ENCODE data around the gene MARVELD3. TPM values are rescaled to one million over a fixed set of nuclear protein-coding genes. Genes with fewer than 3 reads are reported as not detected.

MARVELD3 gene
- total RNA-seq, 2 donors from 2014 or later = 51.0 to 79.0 TPM

DNA sequence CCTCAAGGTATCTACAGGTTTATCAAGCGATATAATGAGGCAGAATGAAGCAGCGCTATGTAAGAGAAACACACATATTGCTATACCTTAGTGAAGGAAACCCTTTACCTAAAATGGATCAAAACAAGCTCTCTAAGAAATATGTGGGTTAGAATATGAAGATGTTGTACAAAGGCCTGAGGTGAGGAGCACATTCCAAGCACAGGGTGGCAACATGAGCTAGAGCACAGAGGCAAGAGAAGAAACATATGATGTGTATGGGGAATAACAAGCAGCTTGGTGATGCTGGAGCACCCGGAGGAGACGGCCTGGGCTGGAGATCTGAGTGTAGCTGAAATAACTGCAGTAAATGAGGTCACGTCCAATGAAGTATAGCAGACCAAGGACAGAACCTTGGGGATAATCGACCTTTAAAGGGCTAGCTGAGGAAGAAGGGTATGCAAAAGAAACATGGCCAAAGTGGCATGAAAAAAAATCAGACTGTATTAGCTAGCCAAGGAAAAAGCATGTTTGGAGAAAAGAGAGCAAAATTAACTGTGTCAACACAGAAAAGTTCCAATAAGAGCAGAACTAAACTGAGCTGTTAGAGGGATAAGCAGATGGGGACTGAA lies 44.0 kb downstream of the MARVELD3 start:
- Histone ChIP-seq H3K9me3 (no peaks in the 10 kb centered on the region), H3K9ac (ENCODE audit: low read depth in 2 of 2, low read length in 2 of 2) (no peak overlapping the region), H3K4me3 (no peak overlapping the region), H3K4me1 (peaks cover 10% of the 10 kb centered on the region), H3K27me3 (no peaks in the 10 kb centered on the region), H3K27ac (no peak overlapping the region), H3K36me3 (peaks cover 8% of the 10 kb centered on the region)
- DNase-seq = no peak
- TF ChIP-seq, protein P1, sequence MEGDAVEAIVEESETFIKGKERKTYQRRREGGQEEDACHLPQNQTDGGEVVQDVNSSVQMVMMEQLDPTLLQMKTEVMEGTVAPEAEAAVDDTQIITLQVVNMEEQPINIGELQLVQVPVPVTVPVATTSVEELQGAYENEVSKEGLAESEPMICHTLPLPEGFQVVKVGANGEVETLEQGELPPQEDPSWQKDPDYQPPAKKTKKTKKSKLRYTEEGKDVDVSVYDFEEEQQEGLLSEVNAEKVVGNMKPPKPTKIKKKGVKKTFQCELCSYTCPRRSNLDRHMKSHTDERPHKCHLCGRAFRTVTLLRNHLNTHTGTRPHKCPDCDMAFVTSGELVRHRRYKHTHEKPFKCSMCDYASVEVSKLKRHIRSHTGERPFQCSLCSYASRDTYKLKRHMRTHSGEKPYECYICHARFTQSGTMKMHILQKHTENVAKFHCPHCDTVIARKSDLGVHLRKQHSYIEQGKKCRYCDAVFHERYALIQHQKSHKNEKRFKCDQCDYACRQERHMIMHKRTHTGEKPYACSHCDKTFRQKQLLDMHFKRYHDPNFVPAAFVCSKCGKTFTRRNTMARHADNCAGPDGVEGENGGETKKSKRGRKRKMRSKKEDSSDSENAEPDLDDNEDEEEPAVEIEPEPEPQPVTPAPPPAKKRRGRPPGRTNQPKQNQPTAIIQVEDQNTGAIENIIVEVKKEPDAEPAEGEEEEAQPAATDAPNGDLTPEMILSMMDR (IDR thresholded peaks at IDR 0.05) = no peak
- intact Hi-C loops (cut with DNase I) = no loop called here

DNA sequence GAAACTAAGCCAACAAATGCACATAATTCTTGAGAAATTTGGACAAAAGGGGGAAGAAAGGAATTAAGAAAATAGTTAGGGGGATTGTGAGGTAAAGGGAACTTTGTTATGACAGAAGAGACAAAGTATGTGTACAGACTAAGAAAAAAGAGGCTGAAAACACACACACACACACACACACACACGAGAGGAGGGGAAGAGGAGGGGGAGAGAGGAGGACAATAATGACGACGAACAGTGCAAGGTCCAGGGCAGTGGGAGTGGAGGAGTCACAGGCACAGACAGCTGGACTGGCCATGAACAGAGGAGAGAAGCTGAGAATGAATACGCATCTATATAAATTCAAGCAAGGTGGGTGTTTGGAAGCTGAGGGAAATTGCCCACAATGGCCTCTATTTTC lies 44.6 kb downstream of the MARVELD3 start:
- no peak for DNase-seq
- H3K27ac ChIP-seq = no peak overlapping the region
- no peaks in the 10 kb centered on the region for H3K9me3 ChIP-seq
- H3K36me3 ChIP-seq = peaks cover 8% of the 10 kb centered on the region
- H3K4me3 ChIP-seq = no peak overlapping the region
- no peaks in the 10 kb centered on the region for H3K27me3 ChIP-seq
- no peak overlapping the region for H3K9ac ChIP-seq (ENCODE audit: low read depth in 2 of 2, low read length in 2 of 2)
- TF ChIP-seq, protein P1 (IDR thresholded peaks at IDR 0.05) = no peak
- H3K4me1 ChIP-seq = peaks cover 10% of the 10 kb centered on the region
- intact Hi-C loops (cut with DNase I) = no loop called here

DNA sequence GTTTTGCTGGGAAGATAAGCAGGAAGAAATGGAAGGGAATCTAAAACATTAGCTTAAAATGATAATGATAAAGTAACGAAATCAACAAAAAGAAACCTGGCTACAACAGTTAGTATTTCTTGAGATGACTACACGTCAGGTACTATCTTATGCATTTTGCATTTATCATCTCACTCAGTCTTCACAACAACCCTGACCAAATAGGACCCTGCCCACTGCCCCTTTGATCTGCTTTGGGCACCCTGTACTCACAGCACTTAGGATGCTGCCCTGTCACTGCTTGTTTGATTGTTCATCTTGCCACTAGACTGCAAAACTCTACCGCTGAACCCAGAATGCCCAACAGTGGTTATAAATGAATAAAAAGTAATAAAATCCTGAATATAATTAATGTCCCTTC lies 45.2 kb downstream of the MARVELD3 start:
- no peak overlapping the region for H3K4me3 ChIP-seq
- peaks cover 8% of the 10 kb centered on the region for H3K36me3 ChIP-seq
- TF ChIP-seq, protein P1 (IDR thresholded peaks at IDR 0.05) = no peak
- H3K27ac ChIP-seq = no peak overlapping the region
- no peaks in the 10 kb centered on the region for H3K27me3 ChIP-seq
- intact Hi-C loops (cut with DNase I) = no loop called here
- H3K4me1 ChIP-seq = peaks cover 10% of the 10 kb centered on the region
- DNase-seq = no peak
- no peaks in the 10 kb centered on the region for H3K9me3 ChIP-seq
- H3K9ac ChIP-seq (ENCODE audit: low read depth in 2 of 2, low read length in 2 of 2) = no peak overlapping the region

DNA sequence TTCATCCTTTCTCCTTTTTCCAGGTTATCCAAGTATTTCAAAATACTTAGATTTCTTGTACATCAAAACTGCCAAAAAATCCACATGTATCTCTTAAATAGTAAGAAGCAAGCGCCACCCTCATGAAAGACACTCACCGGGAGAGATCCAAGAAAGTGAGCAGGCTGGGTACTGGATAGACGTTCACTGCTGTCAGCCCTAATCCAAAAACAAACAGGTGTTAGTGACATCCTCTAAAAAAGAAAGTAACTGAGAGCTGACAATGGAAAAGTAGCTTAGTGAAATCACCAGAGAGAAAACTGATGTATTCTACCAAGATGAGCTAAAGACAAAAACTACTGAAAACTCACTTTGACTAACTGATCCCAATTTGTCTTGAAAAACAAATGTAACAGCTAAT lies 46.1 kb downstream of the MARVELD3 start:
- Histone ChIP-seq H3K36me3 (peaks cover 8% of the 10 kb centered on the region), H3K27me3 (no peaks in the 10 kb centered on the region), H3K4me1 (peaks cover 8% of the 10 kb centered on the region), H3K9ac (ENCODE audit: low read depth in 2 of 2, low read length in 2 of 2) (no peak overlapping the region), H3K9me3 (no peaks in the 10 kb centered on the region), H3K4me3 (no peak overlapping the region), H3K27ac (no peak overlapping the region)
- intact Hi-C loops (cut with DNase I) = no loop called here
- no peak for DNase-seq
- TF ChIP-seq, protein P1 (IDR thresholded peaks at IDR 0.05) = no peak

DNA sequence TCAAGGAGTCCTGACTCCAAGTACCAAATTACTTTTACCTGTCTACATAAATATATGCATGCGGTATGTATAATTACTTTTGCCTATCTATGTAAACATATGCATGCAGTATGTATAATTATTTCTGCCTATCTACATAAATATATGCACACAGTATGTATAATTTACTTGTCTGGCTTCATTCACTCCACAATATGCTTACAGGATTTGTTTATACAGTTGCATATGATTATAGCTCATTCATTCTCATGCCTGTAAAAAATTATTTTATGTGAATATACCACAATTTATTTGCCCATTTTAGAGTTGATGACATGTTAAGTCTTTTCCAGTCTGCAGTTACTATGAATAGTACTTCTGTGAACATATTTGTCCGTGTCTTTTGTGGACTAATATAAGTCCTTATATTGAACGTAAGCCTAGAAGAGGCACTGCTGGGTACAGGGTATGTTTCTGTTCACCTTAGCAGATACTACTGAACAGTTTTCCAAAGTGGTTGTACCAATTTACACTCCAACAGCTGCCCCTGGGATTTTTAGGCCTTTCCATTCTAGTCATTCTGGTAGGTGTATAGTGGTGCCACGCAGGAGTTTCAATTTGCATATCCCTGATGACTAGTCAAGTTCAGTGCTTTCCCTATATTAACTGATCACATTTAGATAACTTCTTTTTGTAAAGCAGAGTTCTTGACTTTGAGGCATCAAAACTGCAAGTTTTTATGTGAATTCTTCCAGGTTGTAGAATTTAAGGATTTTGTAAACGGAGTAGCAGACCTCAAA lies 47.0 kb downstream of the MARVELD3 start:
- Histone ChIP-seq H3K4me3 (no peak overlapping the region), H3K27me3 (no peaks in the 10 kb centered on the region), H3K36me3 (peaks cover 5% of the 10 kb centered on the region), H3K27ac (no peak overlapping the region), H3K9ac (ENCODE audit: low read depth in 2 of 2, low read length in 2 of 2) (no peak overlapping the region), H3K9me3 (no peaks in the 10 kb centered on the region), H3K4me1 (no peaks in the 10 kb centered on the region)
- no peak for DNase-seq
- TF ChIP-seq, protein P1 (IDR thresholded peaks at IDR 0.05) = no peak
- intact Hi-C loops (cut with DNase I) = no loop called here
